Endometrial microvascular endothelial cells (primary cell): ENCODE data around the gene KCP. TPM values are rescaled to one million over a fixed set of nuclear protein-coding genes. Genes with fewer than 3 reads are reported as not detected.

ENCODE experiments used
- in situ Hi-C: cut with HindIII; loops from 2 replicates; pipeline ENCODE4 v1.10.0; 2017; ENCODE audit warnings: low sequenced_read_pairs, low pct_unique_long_range_greater_than_20kb; ENCODE audit errors: inconsistent ontology term
- total RNA-seq: library from RNA; depleted of rRNA; stranded (reverse); fragments of >200 nt; gene quantifications from one replicate; pipeline ENCODE4 v1.2.3, GENCODE V29; 2015; ENCODE audit errors: inconsistent ontology term

KCP gene
- total RNA-seq, 1 donor from 2014 or later: 0.37 TPM

DNA sequence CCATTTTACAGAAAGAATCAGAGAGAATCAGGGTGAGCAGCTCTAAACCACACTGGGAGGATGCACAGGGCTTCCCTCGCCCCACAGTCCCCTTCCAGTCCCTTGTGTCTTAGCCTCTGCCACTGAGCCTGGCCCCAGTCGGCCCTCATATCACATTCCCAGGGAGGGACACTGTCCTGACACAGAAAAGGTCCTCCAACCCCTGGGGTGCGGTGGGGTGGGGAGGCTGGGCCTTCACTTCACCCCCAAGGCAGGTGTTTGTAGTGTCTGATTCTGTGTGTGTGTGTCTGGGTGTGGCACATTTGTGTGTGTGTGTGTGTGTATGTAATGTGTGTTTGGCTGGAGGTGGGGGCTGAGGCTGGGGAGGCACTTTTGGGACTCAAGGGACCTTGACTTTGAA is 1.8 kb upstream of the KCP start:
- in situ Hi-C loops: no loop called here

DNA sequence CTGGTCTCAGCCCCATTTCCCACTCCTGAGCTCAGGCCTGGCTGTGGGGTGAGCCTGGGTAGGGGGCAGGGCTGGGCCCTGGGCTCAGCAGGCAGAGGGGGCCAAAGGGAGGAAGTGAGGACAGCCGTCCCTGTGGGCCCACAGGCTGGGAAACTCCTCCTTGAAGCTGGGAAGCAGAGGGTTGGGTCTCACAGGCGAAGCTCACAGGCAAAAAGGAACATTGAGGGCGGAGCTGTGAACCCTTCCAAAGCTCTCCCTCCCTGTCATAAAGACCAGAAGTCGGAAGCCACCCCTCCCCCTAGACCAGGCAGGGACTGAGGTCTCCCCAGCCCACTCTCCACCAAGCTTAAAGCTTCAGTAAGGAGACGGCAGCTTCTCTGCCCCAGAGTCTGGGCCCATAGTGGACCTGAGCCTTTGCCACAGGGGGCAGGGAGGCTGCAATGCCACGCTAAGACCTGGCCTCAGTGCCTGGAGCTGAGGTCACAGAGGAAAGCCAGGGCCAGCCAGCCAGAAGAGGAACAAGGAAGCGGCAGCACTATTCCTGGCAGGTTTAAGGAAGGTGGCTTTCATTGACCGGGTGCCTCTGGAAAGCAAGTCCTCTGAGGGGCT is 1.0 kb upstream of the KCP start:
- in situ Hi-C loops: no loop called here

DNA sequence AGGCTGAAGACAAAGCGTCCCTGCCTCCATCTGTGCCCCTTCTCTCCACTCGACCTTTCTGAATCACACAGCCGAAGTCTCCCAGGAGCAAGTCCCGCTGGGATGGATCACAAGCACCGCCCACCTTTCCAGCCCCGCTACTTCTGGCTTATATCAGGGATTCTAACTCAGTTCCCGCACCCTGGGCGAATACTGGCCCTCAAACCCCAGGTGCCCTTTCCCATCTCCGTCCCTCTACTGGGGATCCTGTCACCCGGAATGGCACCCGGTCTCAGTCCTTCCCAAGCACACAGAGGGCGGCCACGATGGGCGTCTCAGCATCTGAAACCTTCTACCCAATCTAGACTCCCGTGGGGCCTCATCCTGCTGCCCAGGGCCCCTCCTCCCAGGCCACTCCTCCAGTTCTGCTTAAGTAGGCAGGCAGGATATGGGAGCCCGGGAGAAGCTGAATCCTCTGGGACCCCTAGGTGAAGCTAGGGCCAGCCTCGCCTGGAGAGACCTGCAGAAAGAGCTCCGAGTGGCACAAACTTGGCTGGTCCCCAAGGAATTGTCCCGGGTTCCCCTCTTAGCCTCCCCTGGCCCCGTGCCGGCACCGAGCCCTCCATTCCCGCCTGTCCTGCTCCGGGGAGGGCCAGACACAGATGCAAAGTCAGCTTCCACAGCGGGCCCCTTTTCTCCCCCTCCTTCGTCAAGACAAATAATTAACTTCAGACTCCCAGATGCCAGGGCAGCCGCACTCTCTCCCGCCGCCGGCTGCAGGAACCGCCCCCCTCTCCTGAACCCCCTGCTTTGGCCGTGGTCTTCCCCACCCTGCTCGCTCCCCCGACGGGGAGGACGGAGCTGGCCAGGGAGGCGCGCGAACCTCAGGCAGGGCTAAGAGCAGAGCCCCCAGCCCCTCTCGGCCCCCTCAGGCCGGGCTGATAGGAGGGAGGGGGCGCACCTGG is 612 bp downstream of the KCP start:
- in situ Hi-C loops: no loop called here

DNA sequence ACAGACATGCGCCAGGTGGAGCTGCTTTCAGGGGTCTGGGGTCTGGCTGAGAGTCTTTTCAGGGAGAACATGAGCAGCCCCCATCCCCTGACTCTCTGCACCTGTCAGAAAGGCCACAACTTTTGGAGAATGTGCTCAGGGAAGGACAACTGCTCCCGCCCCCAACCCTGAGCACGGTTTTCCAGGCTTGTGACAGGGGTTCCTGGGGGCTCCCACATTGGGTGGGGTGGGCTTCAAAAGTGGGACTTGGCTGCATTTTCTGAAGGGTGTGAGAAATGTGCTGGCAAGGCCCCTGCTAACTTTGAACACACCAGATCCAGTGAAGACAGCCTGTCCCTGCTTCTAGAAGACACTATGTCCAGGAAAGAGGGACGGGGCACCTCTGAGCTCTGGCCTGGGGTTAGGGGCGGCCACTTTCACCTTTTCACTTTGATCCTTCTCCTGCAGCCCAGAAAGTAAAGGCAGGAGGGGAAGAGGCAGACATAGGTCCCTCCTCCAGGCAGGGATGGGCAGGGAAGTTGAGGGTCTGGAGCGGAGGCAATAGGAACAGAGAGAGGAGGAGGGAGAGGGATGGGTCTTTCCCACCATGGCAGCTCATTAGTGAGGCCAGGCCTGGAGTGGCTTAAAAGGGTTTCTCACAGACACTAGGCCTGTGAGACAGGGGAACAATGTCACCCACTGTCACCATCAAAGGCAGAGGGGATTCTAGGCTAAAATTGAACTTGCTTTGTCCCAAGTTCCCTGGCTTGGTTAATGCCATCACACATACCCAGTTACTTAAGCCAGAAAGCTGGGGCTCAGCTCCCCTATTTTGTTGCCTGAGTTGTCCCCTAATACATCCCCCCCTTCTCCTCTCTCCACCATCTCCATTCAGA is 1.5 kb downstream of the KCP start:
- in situ Hi-C loops: no loop called here

DNA sequence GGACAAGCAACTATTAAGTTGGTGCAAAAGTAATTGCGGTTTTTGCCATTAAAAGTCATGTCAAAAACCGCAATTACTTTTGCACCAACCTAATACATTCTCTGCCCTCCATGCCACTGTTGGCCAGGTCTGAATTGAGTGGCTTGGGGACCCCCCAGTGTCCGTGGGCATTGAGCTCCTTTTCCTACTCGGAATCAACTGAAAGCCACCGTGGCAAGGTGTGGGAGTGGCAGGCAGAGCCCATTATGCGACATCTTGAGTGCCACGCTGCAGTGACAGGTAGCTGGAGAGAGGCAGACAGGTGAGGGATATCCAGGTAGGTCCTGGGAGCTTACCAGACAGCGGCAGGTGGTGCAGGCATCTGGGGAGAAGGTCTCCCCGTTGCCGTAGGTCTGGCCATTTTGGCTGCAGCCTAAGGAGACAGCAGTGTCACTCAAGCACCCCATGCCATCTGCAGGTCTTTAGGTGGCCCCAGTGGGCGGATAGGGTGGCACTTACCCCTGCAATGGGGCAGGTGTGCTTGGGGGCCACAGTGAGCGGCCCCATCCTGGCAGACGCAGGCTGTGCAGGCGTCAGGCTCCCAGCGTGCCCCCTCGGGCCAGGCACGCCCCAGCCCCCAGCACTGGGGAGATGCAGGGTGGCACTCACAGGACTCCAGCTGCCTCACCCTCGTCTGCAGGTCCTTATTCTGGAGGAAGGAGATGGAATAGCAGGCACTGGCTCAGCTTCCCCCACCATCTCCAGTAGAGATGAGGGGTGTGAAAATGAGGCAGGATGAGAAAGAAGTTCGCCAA is 3.5 kb downstream of the KCP start:
- in situ Hi-C loops: no loop called here

DNA sequence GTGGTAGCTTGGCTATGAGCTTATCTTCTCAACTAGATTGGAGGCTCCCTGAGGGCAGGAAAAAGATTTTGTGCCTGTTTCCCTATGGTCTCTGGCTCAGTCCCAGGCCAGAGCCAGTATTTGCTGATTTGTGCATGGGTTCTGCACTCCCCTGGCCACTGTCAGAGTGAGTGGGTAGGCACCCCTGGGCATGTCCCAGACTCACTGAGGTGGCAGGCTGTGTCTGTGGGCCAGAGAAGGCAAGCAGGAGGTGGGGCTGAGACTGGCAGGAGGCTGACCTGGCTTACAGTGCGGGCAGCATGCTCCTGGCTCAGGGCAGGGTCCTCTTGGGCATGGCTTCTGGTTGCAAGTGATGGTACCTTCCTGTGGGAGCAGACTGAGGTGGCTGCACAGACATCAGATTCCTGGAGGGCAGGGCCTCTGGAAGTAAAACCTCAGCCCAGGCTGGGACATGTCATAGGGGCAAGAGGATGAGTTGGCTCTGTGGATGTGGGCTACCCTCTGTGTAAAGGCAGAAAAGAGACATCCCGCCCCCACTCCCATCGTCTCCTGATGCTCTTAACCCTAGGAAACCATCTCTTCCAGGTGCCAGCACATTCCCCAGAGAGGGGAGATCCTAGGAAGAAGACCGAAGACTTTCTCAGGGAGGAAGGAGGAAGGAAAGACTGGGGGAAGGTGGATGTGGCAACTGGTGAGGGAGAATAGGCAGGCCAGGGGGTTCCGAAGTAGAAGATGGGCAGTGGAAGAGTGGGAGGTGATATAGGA is 4.3 kb downstream of the KCP start:
- in situ Hi-C loops: no loop called here

DNA sequence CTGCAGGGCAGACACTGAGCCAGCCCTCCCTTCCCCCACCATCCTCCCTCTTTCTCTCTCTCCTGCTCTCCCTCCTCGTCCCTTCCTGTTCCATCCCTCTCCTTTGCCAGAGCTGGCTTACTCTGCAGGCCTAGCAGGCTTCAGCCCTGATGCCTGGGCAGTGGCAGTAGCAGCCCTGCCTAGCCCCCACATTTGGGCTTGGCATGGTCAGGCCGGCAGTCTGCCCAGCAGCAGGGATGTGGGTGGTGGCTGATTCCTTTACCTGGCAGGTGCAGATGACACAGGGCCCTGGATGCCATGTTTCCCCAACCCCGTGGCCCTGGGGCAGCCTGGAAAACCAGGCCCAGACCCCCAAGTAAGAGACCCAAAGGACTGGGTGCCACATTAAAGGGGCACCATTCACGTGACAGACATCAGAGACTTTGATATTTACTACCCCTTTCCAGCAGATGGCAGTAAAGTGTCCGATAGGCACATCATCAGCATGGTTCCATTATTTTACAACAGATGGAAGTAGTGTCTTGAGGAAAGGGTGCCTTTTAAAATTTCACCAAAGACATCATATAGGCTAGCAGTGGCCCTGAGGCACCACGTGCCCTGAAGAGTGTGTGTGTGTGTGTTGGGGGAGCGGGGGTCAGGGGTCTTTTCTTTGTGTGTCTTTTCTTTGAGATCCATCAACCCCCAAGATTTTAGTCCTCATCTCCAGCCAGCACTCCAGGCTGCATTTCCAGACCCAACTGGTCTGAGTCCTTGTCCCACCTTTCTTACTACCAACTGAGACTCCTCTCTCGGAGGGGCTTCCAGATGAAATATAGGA is 5.9 kb downstream of the KCP start:
- in situ Hi-C loops: no loop called here

DNA sequence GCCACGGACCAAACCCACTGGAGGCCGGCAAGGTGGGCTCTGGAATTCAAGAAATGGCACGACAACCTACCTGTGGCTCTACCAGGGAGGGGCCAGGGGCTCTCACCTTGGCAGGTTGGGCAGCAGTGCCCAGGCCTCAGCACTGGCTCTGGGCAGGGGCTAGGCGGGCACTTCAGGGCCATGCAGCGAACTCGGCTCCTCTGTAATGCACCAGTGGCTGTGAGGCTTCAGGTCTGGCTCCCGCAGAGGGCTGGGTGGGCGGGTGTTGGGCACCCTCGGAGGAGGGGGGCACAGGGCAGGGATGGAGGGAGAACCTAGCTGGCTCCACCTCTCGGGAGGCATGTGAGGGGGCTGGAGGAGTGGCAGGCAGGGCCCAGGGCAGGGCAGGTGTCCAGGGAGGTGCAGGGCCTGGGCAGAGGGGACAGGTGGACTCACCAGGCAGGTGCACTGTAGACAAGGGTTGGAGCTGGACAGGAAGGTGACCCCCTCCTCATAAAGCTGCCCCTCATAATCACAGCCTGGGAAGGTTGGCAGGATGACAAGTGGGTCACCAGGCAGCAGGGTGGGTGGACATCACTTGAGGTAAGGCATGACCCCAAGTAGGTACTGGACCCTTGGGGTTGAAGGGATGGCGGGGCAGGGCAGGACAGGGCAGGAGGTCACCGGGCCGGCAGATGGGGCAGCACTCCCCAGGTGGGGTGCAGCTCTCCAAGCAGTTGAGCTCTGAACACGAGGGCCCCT is 6.7 kb downstream of the KCP start:
- in situ Hi-C loops: no loop called here

DNA sequence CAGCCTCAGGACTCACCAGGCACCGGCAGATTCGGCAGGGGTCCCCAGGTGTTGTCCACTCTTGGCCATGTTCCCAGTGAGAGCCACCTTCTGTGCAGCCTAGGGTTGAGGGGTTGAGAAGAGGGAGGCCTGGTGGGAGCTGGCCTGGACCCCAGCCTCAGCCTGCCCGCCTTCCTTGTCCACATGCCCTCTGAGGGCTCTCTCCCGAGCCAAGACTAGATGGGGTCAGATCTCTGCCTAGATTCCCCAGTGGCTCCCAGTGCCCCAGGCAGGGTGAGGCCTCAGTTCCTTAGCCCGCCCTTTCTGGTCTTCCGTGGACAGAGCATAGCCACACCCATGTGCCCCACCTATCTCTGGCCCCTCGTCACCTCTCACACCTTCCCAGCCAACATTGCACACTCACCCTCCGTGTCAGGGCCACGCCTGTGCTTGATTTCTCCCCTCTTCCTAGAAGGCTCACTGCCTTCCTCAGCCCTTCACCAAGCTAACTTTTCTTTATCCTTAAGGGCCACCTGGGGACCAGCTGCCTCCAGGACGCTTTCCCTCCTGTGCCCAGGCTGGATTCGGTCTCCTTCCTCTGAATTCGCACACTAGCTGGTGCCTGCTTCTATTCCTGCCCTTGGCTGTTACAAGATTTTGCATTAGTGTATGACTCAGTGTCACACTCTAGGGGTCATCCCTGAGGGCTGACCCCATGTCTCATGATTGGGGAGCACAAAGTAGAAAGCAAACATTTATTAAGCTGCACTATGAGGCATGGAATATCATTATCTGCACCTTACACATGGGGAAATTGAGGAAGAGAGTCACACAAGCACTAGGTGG is 7.5 kb downstream of the KCP start:
- in situ Hi-C loops: no loop called here

DNA sequence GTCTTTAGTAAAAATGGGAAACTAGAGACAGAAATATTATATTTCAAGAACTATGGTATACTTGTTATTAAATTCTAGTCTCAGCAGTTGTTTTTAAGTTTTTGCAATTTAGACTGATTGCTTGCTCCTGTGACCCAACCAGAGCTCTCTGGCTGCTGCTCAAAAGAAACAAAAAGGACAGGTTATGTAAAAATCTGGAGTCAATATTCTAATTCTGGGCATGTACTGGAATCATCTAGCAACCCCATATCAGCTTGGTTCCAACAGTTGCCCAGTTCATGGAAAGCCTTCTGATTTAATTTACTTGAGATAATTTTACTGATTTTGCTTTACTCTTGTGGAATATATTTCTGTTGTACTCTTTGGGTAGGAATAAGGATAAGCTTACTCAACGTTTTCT is 10.3 kb downstream of the KCP start:
- in situ Hi-C loops: no loop called here

DNA sequence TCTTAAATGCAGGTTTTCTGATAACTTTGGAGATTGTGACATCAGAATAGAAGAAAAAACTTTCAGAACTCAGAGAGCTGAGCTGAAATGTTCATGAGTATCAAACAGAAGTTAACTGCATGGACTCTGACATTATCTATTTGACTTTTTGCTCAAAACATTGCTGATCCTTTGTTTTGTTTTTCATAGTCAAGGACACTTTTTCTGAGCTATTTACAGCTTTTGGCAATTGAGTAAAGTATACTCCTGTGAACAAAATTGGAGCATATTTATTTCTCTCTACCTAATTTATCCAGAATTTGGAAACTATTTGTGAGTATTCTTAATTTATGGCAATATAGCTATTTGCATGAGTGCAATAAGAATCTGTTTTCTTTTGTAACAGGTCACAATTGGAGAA is 11.1 kb downstream of the KCP start:
- in situ Hi-C loops: no loop called here

DNA sequence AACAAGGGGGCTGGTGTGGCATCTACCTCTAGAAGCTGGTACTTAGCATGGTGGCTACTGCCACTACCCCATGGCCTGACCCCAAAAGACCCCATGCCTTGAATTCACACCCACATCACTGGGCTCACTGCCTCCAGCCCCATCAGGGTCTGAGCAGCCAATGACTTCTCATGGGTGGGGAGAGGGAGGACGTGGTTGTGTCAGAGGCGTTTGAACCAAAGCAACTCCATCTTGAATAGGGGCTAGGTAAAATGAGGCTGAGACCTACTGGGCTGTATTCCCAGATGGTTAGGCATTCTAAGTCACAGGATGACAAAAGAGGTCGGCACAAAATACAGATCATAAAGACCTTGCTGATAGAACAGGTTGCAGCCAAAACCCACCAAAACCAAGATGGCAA is 15.2 kb downstream of the KCP start:
- in situ Hi-C loops: no loop called here

DNA sequence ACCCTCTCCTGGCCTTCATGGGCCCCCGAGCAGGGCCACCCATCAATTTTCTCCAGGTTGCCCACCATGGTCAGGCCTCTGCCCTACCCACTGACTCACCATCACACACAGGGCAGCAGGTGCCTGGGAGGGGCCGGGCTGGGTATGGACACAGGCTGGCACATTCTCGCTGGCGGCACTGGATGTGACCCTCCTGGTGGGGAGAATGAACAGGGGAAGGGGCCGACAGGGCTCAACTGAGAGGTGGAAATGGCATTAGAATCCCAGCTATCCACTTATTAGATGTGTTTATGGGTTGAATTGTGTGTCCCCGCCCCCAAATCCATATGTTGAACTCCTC is 16.4 kb downstream of the KCP start:
- in situ Hi-C loops: no loop called here

DNA sequence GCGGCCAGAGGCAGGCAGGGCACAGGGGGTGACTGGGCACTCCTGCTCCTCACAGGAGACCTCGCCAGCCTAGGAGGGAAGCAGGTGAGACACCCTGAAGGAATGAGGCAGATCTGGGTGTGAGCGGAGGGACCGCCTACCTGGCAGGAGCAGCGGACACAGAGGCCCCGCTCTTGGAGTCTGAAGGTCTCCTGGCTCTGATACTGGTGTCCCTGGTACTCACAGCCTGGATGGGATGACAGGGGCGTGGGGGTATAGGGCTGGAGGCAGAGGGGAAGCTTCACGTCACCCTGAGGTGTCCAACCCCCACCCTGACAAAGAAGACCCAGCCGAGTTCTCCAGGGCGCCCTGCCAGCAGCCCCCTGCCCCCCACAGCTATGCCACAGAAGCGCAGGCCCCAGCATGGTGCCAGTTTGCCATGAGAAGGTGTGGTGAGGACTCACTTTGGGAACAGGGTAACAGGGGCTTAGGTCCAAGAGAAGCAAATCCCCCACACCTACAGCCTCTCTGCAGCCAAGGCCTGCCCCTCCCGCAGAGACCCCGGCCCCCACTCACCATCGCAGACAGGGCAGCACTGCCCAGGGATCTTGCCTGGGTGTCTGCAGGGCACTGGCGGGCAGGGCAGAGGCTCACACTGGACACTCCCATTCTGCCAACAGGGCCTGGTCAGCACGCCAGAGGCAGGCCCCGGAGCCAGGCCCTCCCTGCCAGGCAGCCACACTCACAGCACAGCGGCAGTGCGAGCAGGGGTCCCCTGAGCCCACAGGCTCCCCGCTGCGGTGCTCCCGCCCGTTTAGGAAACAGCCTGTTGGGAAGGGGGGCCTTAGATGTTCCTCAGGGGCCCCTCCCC is 17.0 kb downstream of the KCP start:
- in situ Hi-C loops: no loop called here

DNA sequence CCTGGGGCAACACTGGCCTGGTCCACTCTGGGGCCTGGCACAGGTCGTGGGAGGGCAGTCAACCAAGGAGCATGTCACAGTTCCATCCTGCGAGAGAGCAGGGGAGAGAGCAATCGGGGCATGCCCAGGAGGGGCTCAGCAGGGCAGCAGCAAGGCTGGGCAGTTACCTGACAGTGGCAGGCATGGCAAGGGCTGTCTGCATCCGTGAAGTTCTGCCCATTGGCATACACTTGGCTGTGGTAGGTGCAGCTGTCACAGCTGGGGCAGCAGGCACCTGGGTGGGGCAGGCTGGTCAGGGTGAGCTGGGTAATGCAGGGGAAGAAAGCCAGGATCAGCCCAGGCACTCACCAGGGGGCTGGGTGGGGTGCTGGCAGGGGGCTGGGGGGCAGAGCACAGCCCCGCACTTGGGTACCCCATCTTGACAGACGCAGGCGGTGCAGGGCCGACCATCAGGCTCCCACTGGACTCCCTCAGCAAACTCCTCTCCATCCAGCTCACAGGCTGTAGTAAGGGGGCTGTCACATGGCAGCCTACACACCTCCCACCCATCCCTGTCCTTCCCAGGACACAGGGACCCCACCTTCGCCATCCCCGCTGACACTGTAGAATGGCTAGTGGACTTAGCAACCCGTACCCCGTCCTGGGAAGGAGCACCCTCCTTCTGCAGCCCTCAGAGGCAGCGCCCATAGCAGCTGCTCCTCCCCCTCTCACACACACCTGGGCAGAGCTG is 17.8 kb downstream of the KCP start:
- in situ Hi-C loops: no loop called here
